ENCODE measurements around the gene TP53TG5. TPM values are rescaled to one million over a fixed set of nuclear protein-coding genes. Genes with fewer than 3 reads are reported as not detected.

TP53TG5 gene
- total RNA-seq, 3 donors from 2014 or later: 1.3 TPM; not detected in 2

DNA sequence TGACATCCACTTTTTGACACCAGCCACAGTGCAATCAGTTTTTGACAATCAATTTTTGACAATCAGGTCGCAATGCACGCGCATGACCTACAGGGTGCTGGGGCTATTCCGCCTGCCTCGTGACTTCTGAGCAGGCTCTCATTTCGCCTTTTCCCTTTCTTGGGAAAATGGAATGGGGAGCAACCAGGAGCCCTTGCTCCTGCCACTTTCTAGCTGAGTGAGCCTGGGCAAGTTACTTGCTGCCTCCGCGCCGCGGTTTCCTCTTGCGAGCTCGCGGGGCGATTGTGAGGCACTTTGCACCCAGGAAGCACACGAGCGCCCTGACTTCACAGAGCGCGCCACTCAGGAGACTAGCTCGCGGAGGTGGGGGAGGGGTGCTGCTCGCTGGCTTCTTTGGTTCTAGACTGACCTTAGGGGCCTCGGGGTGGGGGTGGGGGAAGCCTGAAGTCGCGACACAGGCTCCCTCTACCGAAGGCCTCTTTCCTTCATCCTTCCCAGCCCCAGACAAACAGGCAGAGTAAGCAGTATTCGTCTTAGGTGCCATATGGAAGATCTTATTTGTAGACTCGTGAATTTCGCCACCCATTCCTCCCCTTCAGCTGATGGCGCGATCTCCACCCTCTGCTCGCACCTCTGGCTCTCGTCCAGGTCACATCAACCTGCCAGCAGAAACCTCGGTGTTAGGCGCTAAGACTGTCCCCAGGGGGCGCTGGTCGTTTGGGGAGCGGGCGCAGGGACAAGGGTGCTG lies 4.6 kb downstream of the TP53TG5 start:
- no peaks in the 10 kb centered on the region for H3K4me1 ChIP-seq
- DNase-seq (ENCODE audit: low spot score in 2 of 2): peak; percentile 67 to 95
- peak overlapping the region; percentile 48 to 68 (median 53) for H3K4me3 ChIP-seq
- H3K27ac ChIP-seq: peak overlapping the region; percentile 60 to 75
- intact Hi-C loops (cut with DNase I; ENCODE audit: low total_unique reads): loop anchor here (10.0 kb wide), 1 partner anchor 51 kb away; no protein-coding TSS in a partner anchor
- H3K27me3 ChIP-seq: no peaks in the 10 kb centered on the region
- TF ChIP-seq, protein P1, sequence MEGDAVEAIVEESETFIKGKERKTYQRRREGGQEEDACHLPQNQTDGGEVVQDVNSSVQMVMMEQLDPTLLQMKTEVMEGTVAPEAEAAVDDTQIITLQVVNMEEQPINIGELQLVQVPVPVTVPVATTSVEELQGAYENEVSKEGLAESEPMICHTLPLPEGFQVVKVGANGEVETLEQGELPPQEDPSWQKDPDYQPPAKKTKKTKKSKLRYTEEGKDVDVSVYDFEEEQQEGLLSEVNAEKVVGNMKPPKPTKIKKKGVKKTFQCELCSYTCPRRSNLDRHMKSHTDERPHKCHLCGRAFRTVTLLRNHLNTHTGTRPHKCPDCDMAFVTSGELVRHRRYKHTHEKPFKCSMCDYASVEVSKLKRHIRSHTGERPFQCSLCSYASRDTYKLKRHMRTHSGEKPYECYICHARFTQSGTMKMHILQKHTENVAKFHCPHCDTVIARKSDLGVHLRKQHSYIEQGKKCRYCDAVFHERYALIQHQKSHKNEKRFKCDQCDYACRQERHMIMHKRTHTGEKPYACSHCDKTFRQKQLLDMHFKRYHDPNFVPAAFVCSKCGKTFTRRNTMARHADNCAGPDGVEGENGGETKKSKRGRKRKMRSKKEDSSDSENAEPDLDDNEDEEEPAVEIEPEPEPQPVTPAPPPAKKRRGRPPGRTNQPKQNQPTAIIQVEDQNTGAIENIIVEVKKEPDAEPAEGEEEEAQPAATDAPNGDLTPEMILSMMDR (IDR thresholded peaks at IDR 0.05): peak; percentile 74 to 85 (median 80)
- no peak for TF ChIP-seq POLR2A (IDR thresholded peaks at IDR 0.05)
- peak; percentile 29 to 81 (median 58) for TF ChIP-seq POLR2AphosphoS5 (IDR thresholded peaks at IDR 0.05)
- H3K9me3 ChIP-seq: no peaks in the 10 kb centered on the region
- H3K36me3 ChIP-seq: no peaks in the 10 kb centered on the region

DNA sequence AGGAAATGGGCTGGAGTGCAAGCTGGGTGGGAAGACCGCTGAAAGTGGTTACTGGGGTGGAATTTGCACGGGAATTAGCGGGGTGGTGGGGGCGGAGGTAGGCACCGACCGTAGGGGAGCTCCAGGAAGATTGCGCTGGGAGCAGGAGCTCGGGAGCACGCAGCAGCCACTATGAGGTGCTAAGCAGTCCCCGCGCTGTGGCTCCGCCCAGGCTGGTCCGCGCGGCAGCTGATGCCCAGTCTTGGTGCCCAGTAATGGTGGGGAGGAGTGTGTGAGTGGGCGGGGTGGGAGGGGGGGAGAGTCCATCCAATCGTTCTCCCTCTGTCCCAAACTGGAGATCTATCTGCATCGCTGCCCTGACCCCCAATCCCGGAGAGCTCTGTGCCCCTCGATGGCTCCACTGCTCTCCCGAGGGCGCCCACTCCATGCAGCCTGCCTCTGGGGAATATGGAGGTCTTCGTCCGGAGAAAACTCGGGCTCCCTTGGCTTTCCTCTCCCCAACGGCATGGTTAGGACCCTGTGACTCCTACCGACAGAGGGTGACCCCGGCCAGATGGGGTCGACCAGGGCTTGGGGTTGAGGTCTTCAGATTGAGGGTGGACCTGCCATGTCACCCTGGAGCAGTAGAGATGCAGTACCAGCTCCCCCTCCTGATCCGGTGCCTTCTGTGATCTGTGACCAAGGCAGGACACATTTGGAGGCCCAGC lies 5.3 kb downstream of the TP53TG5 start:
- TF ChIP-seq POLR2AphosphoS5 (IDR thresholded peaks at IDR 0.05) (no peak), POLR2A (IDR thresholded peaks at IDR 0.05) (no peak)
- TF ChIP-seq, protein P1 (IDR thresholded peaks at IDR 0.05): no peak
- peak overlapping the region in 1 of 2 donors; percentile 60 for H3K27ac ChIP-seq
- H3K4me1 ChIP-seq: no peaks in the 10 kb centered on the region
- no peaks in the 10 kb centered on the region for H3K27me3 ChIP-seq
- peak overlapping the region; percentile 48 to 68 (median 53) for H3K4me3 ChIP-seq
- H3K9me3 ChIP-seq: no peaks in the 10 kb centered on the region
- intact Hi-C loops (cut with DNase I; ENCODE audit: low total_unique reads): loop anchor here (10.0 kb wide), 1 partner anchor 52 kb away; no protein-coding TSS in a partner anchor
- no peak for DNase-seq (ENCODE audit: low spot score in 2 of 2)
- H3K36me3 ChIP-seq: no peaks in the 10 kb centered on the region

DNA sequence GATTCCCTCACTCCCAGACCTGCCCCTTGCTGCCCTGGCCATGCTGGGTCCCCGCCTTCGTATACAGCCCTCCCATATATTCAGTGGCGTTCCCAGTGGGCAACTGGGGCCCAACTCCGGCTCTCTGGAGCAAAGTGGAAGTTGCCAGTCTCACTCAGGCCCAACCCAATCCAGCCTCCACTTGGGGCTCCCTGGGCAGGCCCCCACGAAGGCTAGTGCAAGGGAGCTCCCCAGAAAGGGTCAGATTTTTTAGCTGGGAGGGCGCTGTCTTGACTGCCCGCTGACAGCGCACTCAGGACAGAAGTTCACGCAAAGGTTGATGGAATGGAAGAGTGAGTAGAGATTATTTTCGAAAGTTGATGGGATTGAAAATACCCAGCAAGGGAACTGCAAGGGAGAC lies 5.9 kb downstream of the TP53TG5 start:
- TF ChIP-seq, protein P1 (IDR thresholded peaks at IDR 0.05): no peak
- TF ChIP-seq POLR2A (IDR thresholded peaks at IDR 0.05) (no peak), POLR2AphosphoS5 (IDR thresholded peaks at IDR 0.05) (no peak)
- Histone ChIP-seq H3K27me3 (no peaks in the 10 kb centered on the region), H3K4me3 (peak overlapping the region in 1 of 3 donors; percentile 68), H3K36me3 (no peaks in the 10 kb centered on the region), H3K27ac (no peak overlapping the region), H3K9me3 (no peaks in the 10 kb centered on the region), H3K4me1 (no peaks in the 10 kb centered on the region)
- intact Hi-C loops (cut with DNase I; ENCODE audit: low total_unique reads): loop anchor here (10.0 kb wide), 1 partner anchor 53 kb away; no protein-coding TSS in a partner anchor
- DNase-seq (ENCODE audit: low spot score in 2 of 2): no peak

DNA sequence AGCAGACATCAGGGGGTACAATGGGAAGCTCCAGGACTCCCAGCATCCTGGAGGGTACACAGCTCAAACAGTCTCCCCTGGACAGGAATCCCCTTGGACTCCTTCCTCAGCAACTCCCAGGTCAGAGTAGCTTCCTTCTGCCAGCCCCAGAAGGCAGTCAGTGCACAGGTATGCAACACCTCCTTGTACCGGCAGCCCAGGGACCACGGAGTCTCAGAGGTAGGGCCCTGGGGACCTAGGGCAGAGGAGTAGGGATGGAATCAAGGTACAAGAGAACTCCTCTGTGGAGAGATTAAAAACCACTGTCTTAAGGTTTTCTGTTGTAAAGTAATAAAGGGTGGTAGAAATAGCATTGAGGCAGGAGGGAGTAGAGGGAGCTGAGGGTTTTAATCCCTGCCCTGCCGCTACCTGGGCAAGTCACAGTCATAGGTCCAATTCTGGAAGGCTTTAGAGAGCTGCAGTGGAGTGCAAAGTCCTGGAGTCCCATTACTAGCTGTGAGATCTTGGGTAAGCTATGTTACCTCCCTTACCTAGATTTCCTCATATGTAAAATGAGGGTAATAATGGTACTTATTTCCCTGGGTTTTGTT lies 7.5 kb downstream of the TP53TG5 start:
- intact Hi-C loops (cut with DNase I; ENCODE audit: low total_unique reads): loop anchor here (10.0 kb wide), 1 partner anchor 54 kb away; no protein-coding TSS in a partner anchor
- Histone ChIP-seq H3K4me1 (no peaks in the 10 kb centered on the region), H3K36me3 (peaks cover 8% of the 10 kb centered on the region), H3K4me3 (no peak overlapping the region), H3K27ac (no peak overlapping the region), H3K27me3 (no peaks in the 10 kb centered on the region), H3K9me3 (no peaks in the 10 kb centered on the region)
- TF ChIP-seq, protein P1 (IDR thresholded peaks at IDR 0.05): no peak
- TF ChIP-seq POLR2AphosphoS5 (IDR thresholded peaks at IDR 0.05) (no peak), POLR2A (IDR thresholded peaks at IDR 0.05) (no peak)
- no peak for DNase-seq (ENCODE audit: low spot score in 2 of 2)

Data from breast epithelium (tissue), 4 donors.